Nephron progenitor cell (in vitro differentiated cells): ENCODE results near the gene SLC47A1.

ENCODE experiments used
- DNase-seq: peaks from one replicate; pipeline ENCODE4 v3.0.0; 2021
- H3K27ac Mint-ChIP-seq: 2 replicates; pipeline ENCODE4 v1.8.0; 2021; ENCODE audit warnings: mild to moderate bottlenecking, moderate library complexity, mixed read lengths
- H3K27me3 Mint-ChIP-seq: 2 replicates; pipeline ENCODE4 v1.8.0; 2021; ENCODE audit warnings: mild to moderate bottlenecking, low read depth, mixed read lengths; ENCODE audit not compliant: poor library complexity
- H3K36me3 Mint-ChIP-seq: 2 replicates; pipeline ENCODE4 v1.8.0; 2021; ENCODE audit warnings: low read depth, mixed read lengths
- H3K4me1 Mint-ChIP-seq: 2 replicates; pipeline ENCODE4 v1.8.0; 2021; ENCODE audit warnings: mixed read lengths
- H3K4me3 Mint-ChIP-seq: 2 replicates; pipeline ENCODE4 v1.8.0; 2021; ENCODE audit warnings: mild to moderate bottlenecking, moderate library complexity, mixed read lengths
- H3K9me3 Mint-ChIP-seq: 2 replicates; pipeline ENCODE4 v1.8.0; 2021; ENCODE audit warnings: mild to moderate bottlenecking, moderate library complexity, mixed read lengths
- TF ChIP-seq, protein P1 (sequence below): fragments of 200-600 bp; sonication (generic); IDR thresholded peaks from 2 replicates; pipeline ENCODE4 v1.5.0; 2021; ENCODE audit warnings: antibody characterized with exemption

SLC47A1 gene, protein sequence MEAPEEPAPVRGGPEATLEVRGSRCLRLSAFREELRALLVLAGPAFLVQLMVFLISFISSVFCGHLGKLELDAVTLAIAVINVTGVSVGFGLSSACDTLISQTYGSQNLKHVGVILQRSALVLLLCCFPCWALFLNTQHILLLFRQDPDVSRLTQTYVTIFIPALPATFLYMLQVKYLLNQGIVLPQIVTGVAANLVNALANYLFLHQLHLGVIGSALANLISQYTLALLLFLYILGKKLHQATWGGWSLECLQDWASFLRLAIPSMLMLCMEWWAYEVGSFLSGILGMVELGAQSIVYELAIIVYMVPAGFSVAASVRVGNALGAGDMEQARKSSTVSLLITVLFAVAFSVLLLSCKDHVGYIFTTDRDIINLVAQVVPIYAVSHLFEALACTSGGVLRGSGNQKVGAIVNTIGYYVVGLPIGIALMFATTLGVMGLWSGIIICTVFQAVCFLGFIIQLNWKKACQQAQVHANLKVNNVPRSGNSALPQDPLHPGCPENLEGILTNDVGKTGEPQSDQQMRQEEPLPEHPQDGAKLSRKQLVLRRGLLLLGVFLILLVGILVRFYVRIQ

DNA sequence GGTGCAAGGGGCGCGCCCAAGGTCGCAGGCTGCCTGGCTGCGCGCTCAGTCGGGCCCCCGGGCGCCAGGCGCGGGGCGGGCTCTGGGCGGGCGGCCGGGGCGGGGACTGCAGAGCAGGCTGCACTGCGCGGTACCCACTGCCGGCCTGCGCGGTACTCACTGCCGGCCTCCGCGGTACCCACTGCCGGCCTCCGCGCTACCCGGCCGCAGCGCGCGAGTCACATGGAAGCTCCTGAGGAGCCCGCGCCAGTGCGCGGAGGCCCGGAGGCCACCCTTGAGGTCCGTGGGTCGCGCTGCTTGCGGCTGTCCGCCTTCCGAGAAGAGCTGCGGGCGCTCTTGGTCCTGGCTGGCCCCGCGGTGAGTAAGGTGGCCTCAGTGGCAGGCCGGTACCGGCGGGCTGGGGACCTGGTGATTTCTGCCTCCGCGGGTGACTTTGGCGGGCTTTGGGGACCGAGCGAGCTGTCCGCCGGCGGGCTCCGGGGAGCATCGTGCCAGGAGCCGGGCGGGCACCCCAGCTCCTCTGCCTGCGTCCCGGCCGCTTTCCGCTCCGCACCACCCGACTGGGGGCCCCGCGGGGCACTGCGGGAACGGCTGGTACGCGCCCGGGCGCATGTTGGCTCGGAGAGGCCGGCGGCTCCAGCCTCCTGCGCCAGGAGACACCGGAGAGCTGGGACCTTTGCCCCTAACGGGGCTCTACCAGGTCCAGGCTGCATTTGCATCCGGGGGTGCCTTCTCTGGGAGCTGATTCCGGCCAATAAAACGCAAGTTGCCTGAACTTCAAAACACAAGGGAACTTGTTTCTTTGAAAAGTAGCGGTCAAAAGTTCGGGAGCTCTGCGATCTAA, at the start of gene SLC47A1:
TSS of gene SLC47A1 (plus strand) at position 137 of the 844 bp plus-strand sequence. CDS start at position 223, 86 bp downstream.
- Mint-ChIP-seq H3K4me1 (peaks cover 27% of the 10 kb centered on the region), H3K9me3 (no peaks in the 10 kb centered on the region), H3K36me3 (no peaks in the 10 kb centered on the region), H3K27me3 (peaks cover 63% of the 10 kb centered on the region), H3K27ac (no peak within 1 kb of the TSS), H3K4me3 (peak within 1 kb of the TSS; percentile 78)
- TF ChIP-seq, protein P1, sequence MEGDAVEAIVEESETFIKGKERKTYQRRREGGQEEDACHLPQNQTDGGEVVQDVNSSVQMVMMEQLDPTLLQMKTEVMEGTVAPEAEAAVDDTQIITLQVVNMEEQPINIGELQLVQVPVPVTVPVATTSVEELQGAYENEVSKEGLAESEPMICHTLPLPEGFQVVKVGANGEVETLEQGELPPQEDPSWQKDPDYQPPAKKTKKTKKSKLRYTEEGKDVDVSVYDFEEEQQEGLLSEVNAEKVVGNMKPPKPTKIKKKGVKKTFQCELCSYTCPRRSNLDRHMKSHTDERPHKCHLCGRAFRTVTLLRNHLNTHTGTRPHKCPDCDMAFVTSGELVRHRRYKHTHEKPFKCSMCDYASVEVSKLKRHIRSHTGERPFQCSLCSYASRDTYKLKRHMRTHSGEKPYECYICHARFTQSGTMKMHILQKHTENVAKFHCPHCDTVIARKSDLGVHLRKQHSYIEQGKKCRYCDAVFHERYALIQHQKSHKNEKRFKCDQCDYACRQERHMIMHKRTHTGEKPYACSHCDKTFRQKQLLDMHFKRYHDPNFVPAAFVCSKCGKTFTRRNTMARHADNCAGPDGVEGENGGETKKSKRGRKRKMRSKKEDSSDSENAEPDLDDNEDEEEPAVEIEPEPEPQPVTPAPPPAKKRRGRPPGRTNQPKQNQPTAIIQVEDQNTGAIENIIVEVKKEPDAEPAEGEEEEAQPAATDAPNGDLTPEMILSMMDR, result no peak
- peak; percentile 66 for DNase-seq

DNA sequence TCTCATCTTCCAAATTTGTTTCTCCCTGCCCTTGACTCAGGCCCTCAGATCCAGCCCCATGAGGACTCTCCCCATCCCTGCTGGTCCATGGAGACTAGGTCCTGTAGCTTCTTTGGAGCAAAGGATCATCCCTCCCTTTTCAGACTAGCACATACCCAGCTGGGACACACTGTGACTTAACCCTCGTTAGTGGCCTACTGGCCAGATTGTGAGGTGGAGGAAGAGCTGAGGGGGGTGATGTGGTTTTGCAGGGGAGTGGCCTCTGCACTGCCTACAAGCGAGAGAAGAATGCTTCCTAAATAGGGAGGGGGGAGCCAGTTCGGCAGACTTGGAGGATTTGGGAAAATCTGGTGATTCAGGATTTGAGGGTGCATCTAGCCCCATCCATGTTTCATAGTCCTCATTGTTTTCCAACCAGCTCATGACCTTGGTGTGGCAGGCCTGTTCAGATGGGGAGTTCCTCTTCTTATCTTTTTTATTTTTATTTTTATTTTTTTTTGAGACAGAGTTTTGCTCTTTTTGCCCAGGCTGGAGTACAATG, 47.8 kb upstream of the SLC47A1 start:
- Mint-ChIP-seq H3K4me1 (peaks cover 29% of the 10 kb centered on the region), H3K36me3 (no peaks in the 10 kb centered on the region), H3K9me3 (peaks cover 7% of the 10 kb centered on the region), H3K27me3 (peaks cover 3% of the 10 kb centered on the region), H3K27ac (no peak overlapping the region), H3K4me3 (no peak overlapping the region)
- DNase-seq, result no peak
- TF ChIP-seq, protein P1, result no peak

DNA sequence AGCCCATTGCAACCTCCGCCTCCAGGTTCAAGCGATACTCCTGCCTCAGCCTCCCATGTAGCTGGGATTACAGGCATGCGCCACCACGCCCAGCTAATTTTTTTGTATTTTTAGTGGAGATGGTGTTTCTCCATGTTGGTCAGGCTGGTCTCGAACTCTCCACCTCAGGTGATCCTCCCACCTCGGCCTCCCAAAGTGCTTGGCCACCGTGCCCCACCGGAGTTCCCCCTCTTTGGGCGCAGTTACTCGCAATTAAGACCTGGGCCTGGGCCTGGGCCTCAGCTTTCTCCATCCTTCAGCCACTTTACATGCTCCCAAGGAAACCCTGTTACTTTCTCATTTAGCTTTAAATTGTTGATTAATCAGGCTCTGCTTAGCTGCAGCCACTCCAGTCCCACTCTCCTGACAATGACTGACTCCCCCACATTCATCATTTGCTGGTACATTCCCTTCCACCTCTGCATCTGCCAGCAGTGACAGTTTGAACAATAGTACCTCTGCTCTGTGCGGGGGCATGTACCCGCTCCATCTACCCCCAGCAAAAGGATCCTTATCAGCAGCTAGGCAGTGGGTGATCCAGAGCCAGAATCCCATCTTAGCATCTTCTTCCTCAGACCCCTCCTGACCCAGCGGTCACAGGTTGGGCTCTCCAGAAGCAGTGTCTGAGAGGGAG, 47.2 kb upstream of the SLC47A1 start:
- Mint-ChIP-seq H3K4me3 (no peak overlapping the region), H3K9me3 (peaks cover 7% of the 10 kb centered on the region), H3K27me3 (peaks cover 3% of the 10 kb centered on the region), H3K36me3 (no peaks in the 10 kb centered on the region), H3K27ac (no peak overlapping the region), H3K4me1 (peaks cover 29% of the 10 kb centered on the region)
- no peak for DNase-seq
- TF ChIP-seq, protein P1, result no peak

DNA sequence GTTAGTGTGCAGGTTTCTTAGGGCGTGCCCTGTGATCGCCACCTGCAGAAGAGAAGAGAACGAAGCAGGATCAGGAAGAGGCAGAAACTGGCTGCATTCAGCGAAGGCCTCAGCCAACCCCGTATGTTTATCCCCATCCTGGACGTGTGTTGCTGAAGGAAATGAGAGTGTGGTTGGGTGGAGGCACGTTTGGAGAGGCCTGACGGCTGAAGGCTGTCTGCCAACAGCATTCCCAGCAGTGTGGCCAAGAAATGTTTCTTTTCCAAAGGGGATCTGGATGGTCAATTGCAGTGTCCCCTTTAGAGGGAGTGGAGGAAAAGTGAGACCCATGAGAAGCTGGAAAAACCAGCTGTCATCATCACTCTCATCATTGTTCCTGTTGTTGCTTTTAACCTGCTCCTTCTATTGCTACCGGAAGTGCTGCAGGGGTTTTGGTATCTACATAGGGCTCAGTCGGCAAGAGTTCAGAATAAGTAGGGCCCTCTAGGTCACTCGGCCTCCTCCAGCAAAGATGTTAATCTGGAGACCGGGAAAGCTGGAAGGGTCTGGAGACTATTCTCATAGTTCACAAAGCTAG, 46.5 kb upstream of the SLC47A1 start:
- H3K27me3 Mint-ChIP-seq, result peaks cover 3% of the 10 kb centered on the region
- H3K4me1 Mint-ChIP-seq, result peaks cover 33% of the 10 kb centered on the region
- no peak overlapping the region for H3K27ac Mint-ChIP-seq
- H3K4me3 Mint-ChIP-seq, result no peak overlapping the region
- no peak for DNase-seq
- H3K9me3 Mint-ChIP-seq, result peaks cover 3% of the 10 kb centered on the region
- no peaks in the 10 kb centered on the region for H3K36me3 Mint-ChIP-seq
- TF ChIP-seq, protein P1, result no peak

DNA sequence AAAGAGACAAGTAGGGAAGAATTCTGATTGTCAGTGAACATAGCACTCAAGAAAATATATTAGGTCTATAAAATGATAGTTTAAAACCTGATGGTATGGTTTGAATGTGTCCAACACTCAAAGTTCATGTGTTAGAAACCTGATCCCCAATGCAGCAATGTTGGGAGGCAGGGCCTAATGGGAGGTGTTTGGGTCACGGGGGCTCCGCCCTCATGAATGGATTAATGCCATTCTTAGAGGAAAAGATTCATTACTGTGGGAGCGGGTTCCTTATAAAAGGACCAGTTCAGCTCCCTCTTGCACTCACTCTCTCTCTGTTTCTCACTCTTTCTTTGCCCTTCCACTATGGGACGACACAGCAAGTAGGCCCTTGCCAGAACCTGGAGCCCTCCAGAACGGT, 41.5 kb upstream of the SLC47A1 start:
- Mint-ChIP-seq H3K36me3 (no peaks in the 10 kb centered on the region), H3K4me3 (no peak overlapping the region), H3K4me1 (peaks cover 25% of the 10 kb centered on the region), H3K27me3 (peaks cover 6% of the 10 kb centered on the region), H3K9me3 (no peaks in the 10 kb centered on the region), H3K27ac (no peak overlapping the region)
- TF ChIP-seq, protein P1, result no peak
- peak; percentile 26 for DNase-seq
